HG02798 (cell line): ENCODE data around the gene ANP32A.

Source experiments
- ATAC-seq: cut with Tn5 transposase; IDR thresholded peaks from one replicate; pipeline ENCODE4 v1.9.1; 2021; ENCODE audit warnings: mild to moderate bottlenecking; ENCODE audit not compliant: unreplicated experiment, poor library complexity

The ANP32A gene

GRCh38 chr15:68784206-68784605 is 36.5 kb downstream of the ANP32A start:
- ATAC-seq: no peak

GRCh38 chr15:68783226-68784058 is 37.3 kb downstream of the ANP32A start:
- ATAC-seq: peak; percentile 39

GRCh38 chr15:68782589-68783161 is 38.0 kb downstream of the ANP32A start:
- ATAC-seq: no peak

GRCh38 chr15:68781766-68782588 is 38.7 kb downstream of the ANP32A start:
- ATAC-seq: no peak

GRCh38 chr15:68781217-68781616 is 39.5 kb downstream of the ANP32A start:
- no peak for ATAC-seq

GRCh38 chr15:68778876-68779275 is 41.8 kb downstream of the ANP32A start:
- no peak for ATAC-seq

GRCh38 chr15:68776477-68777270 is 44.0 kb downstream of the ANP32A start:
- no peak for ATAC-seq

- ATAC-seq: no peak
These were observed 44.8 kb downstream of the ANP32A start for GRCh38 chr15:68775671-68776476.

GRCh38 chr15:68775236-68775577 is 45.5 kb downstream of the ANP32A start:
- ATAC-seq: no peak

- no peak for ATAC-seq
These were observed 46.0 kb downstream of the ANP32A start for GRCh38 chr15:68774521-68775235.

GRCh38 chr15:68774120-68774519 is 46.6 kb downstream of the ANP32A start:
- no peak for ATAC-seq

- ATAC-seq: no peak
These were observed 47.7 kb downstream of the ANP32A start for GRCh38 chr15:68773036-68773435.

- ATAC-seq: no peak
These were observed 50.5 kb downstream of the ANP32A start for GRCh38 chr15:68770216-68770615.

- ATAC-seq: no peak
These were observed 51.0 kb downstream of the ANP32A start for GRCh38 chr15:68769702-68770101.

- ATAC-seq: no peak
These were observed 52.4 kb downstream of the ANP32A start for GRCh38 chr15:68768321-68768720.

- no peak for ATAC-seq
These were observed 52.9 kb downstream of the ANP32A start for GRCh38 chr15:68767833-68768232.

- no peak for ATAC-seq
These were observed 54.9 kb downstream of the ANP32A start for GRCh38 chr15:68765602-68766368.

- ATAC-seq: no peak
These were observed 56.6 kb downstream of the ANP32A start for GRCh38 chr15:68764090-68764489.
